A673 (cell line): ENCODE results near the gene MRPL39. TPM values are rescaled to one million over a fixed set of nuclear protein-coding genes. Genes with fewer than 3 reads are reported as not detected.

Source experiments
- BruUV-seq: library from RNA; stranded (reverse); fragments of 400-500 nt; replicated peaks from 2 replicates; lab custom pipeline; 2021; lab: Mats Ljungman, UMichigan
- CTCF ChIA-PET: fragments of 300-600 bp; sonication (Branson Sonifier 250); formaldehyde crosslinking; loops from one replicate; lab custom pipeline; 2022; ENCODE audit warnings: antibody characterized with exemption; lab: Charles Lee
- POLR2A ChIA-PET: fragments of 300-600 bp; sonication (Branson Sonifier 250); formaldehyde crosslinking; loops from one replicate; lab custom pipeline; 2022; ENCODE audit warnings: antibody characterized with exemption; ENCODE audit not compliant: low non-redundant PET; lab: Charles Lee
- DNase-seq: peaks from one replicate; pipeline ENCODE4 v3.0.0-alpha.2; 2015; ENCODE audit warnings: low spot score
- H3K27ac ChIP-seq: fragments of 200-600 bp; sonication (generic); 2 replicates; pipeline ENCODE4 v1.5.1; 2016; ENCODE audit warnings: mixed run types, low read depth, mild to moderate bottlenecking, mixed read lengths, antibody characterized with exemption, low read length; ENCODE audit not compliant: poor library complexity, severe bottlenecking
- H3K27me3 ChIP-seq: fragments of 200-600 bp; sonication (generic); replicated peaks from 2 replicates; pipeline ENCODE4 v1.6.1; 2017; ENCODE audit warnings: mixed run types, low read depth, mild to moderate bottlenecking, mixed read lengths, antibody characterized with exemption, low read length; ENCODE audit not compliant: insufficient read depth, poor library complexity
- H3K36me3 ChIP-seq: fragments of 200-600 bp; sonication (generic); 2 replicates; pipeline ENCODE4 v1.6.1; 2016; ENCODE audit warnings: mixed run types, mild to moderate bottlenecking, mixed read lengths, antibody characterized with exemption, low read length; ENCODE audit not compliant: insufficient read depth, poor library complexity, severe bottlenecking
- H3K4me1 ChIP-seq: fragments of 200-600 bp; sonication (generic); 2 replicates; pipeline ENCODE4 v1.6.1; 2017; ENCODE audit warnings: mixed run types, mild to moderate bottlenecking, mixed read lengths, antibody characterized with exemption, low read length; ENCODE audit not compliant: insufficient read depth, poor library complexity, severe bottlenecking
- H3K4me3 ChIP-seq: fragments of 200-600 bp; sonication (generic); 2 replicates; pipeline ENCODE4 v1.5.1; 2016; ENCODE audit warnings: low read depth, mixed run types, mild to moderate bottlenecking, mixed read lengths, low read length; ENCODE audit not compliant: poor library complexity, severe bottlenecking
- H3K9me3 ChIP-seq: fragments of 200-600 bp; sonication (generic); 2 replicates; pipeline ENCODE4 v1.6.1; 2016; ENCODE audit warnings: mixed run types, low read depth, mild to moderate bottlenecking, mixed read lengths, antibody characterized with exemption, low read length; ENCODE audit not compliant: poor library complexity, severe bottlenecking
- CTCF ChIP-seq: fragments of 300-800, 200-600 bp; sonication (generic); conservative IDR thresholded peaks from 2 replicates; pipeline ENCODE4 v1.5.1; 2017; ENCODE audit warnings: low read depth, mild to moderate bottlenecking, antibody characterized with exemption, low read length, moderate library complexity, mixed read lengths
- EZH2 ChIP-seq: fragments of 200-600 bp; sonication (generic); IDR thresholded peaks from 2 replicates; pipeline ENCODE4 v1.6.1; 2017; ENCODE audit warnings: borderline replicate concordance, low read depth, mild to moderate bottlenecking, mixed read lengths, antibody characterized with exemption, low read length; ENCODE audit not compliant: poor library complexity, severe bottlenecking
- intact Hi-C: fragments of 100-400 bp; cut with micrococcal nuclease; formaldehyde crosslinking; loops from one replicate; pipeline ENCODE4 v1.10.0; 2022; ENCODE audit not compliant: unreplicated experiment
- total RNA-seq: library from RNA; stranded (reverse); gene quantifications from 2 replicates; pipeline ENCODE4 v1.2.3, GENCODE V29; 2021

Gene MRPL39
- total RNA-seq, 1 experiment from 2014 or later: 57.1 TPM

DNA sequence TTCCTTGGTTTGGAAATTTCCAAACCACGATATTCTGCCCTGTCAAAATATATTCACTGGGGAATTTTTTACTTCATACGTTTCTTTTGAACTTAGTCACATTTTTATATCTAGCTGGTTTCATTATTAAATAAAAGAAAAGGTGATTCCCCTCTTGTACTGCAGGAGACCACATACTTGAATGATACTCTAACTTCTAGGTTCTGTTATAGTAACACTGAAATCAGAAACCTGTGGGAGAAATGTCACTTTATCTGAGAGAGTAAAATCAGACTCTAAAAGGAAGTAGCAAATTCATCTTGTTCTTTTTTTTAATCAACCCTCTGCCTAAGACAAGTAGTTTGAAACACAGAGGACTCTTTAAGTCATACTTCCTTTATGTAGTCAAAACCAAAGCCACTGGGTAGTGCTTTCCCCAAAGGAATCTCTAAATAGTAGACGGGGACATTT lies 34.4 kb downstream of the MRPL39 start:
- Histone ChIP-seq H3K4me1 (peaks cover 12% of the 10 kb centered on the region), H3K4me3 (no peak overlapping the region), H3K27ac (no peak overlapping the region), H3K27me3 (no peaks in the 10 kb centered on the region), H3K9me3 (no peaks in the 10 kb centered on the region), H3K36me3 (no peaks in the 10 kb centered on the region)
- intact Hi-C loops: no loop called here
- no peak for DNase-seq
- TF ChIP-seq EZH2 (no peak), CTCF (no peak)
- ChIA-PET CTCF (no interaction called here), POLR2A (no interaction called here)
- BruUV-seq: no TSS peak

DNA sequence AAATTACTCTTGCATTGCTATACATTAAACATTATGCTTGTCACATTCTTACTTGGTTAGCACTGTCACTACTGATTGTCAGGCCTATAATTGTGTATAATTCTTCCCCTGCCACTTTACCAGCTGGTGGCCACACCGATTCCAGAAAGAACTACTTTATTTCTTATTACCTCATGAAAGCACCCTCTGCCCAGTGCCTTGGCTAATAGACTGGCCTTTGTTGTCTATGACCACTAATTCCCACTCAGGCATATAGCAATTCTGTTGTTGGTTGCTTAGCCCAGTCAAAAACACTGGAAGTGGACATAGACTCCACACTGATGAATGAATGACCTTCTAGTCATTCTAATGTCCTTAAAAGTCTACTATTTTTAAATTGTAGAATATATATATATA lies 35.6 kb downstream of the MRPL39 start:
- BruUV-seq: no TSS peak
- CTCF ChIA-PET: no interaction called here
- DNase-seq: no peak

GRCh38 chr21:25569711-25570110 lies 37.6 kb downstream of the MRPL39 start:
- no peaks in the 10 kb centered on the region for H3K36me3 ChIP-seq
- DNase-seq: no peak
- H3K27me3 ChIP-seq: no peaks in the 10 kb centered on the region
- ChIA-PET CTCF (no interaction called here), POLR2A (no interaction called here)
- H3K4me3 ChIP-seq: no peak overlapping the region
- H3K9me3 ChIP-seq: no peaks in the 10 kb centered on the region
- TF ChIP-seq CTCF (no peak), EZH2 (no peak)
- intact Hi-C loops: no loop called here
- no TSS peak for BruUV-seq
- H3K27ac ChIP-seq: no peak overlapping the region
- peaks cover 12% of the 10 kb centered on the region for H3K4me1 ChIP-seq

More for the DNA sequence above, 35.6 kb downstream of the MRPL39 start:
- TF ChIP-seq EZH2 (no peak), CTCF (no peak)
- Histone ChIP-seq H3K4me1 (peaks cover 12% of the 10 kb centered on the region), H3K4me3 (no peak overlapping the region), H3K27ac (no peak overlapping the region), H3K36me3 (no peaks in the 10 kb centered on the region), H3K27me3 (no peaks in the 10 kb centered on the region), H3K9me3 (no peaks in the 10 kb centered on the region)
- POLR2A ChIA-PET: no interaction called here
- intact Hi-C loops: no loop called here
